Duodenal mucosa (tissue), 2 donors: Measurements from ENCODE around the gene TRMT1.

Source experiments
- H3K27ac ChIP-seq: one replicate; pipeline ENCODE4 v1.7.0; 2013; ENCODE audit warnings: low read depth, low read length
- H3K27me3 ChIP-seq, 2 donors: one replicate each; pipeline ENCODE4 v1.7.0; 2013; ENCODE audit warnings: low read length in 2 of 2, control low read depth in 1 of 2; ENCODE audit not compliant: insufficient read depth in 2 of 2, control insufficient read depth in 1 of 2
- H3K36me3 ChIP-seq, 2 donors: one replicate each; pipeline ENCODE4 v1.7.0; 2013; ENCODE audit warnings: low read length in 2 of 2, control low read depth in 1 of 2; ENCODE audit not compliant: insufficient read depth in 2 of 2, control insufficient read depth in 1 of 2
- H3K4me1 ChIP-seq, 2 donors: one replicate each; pipeline ENCODE4 v1.7.0; 2013; ENCODE audit warnings: low read length in 2 of 2, control low read depth in 1 of 2; ENCODE audit not compliant: insufficient read depth in 2 of 2, control insufficient read depth in 1 of 2
- H3K4me3 ChIP-seq, 2 donors: one replicate each; pipeline ENCODE4 v1.7.0; 2013; ENCODE audit warnings: low read length in 2 of 2, low read depth in 1 of 2
- H3K9ac ChIP-seq, 2 donors: one replicate each; pipeline ENCODE4 v1.7.0; 2013; ENCODE audit warnings: low read length in 2 of 2, low read depth in 1 of 2
- H3K9me3 ChIP-seq, 2 donors: one replicate each; pipeline ENCODE4 v1.7.0; 2013; ENCODE audit warnings: low read length in 2 of 2, control low read depth in 1 of 2; ENCODE audit not compliant: control insufficient read depth in 1 of 2

Gene TRMT1

DNA sequence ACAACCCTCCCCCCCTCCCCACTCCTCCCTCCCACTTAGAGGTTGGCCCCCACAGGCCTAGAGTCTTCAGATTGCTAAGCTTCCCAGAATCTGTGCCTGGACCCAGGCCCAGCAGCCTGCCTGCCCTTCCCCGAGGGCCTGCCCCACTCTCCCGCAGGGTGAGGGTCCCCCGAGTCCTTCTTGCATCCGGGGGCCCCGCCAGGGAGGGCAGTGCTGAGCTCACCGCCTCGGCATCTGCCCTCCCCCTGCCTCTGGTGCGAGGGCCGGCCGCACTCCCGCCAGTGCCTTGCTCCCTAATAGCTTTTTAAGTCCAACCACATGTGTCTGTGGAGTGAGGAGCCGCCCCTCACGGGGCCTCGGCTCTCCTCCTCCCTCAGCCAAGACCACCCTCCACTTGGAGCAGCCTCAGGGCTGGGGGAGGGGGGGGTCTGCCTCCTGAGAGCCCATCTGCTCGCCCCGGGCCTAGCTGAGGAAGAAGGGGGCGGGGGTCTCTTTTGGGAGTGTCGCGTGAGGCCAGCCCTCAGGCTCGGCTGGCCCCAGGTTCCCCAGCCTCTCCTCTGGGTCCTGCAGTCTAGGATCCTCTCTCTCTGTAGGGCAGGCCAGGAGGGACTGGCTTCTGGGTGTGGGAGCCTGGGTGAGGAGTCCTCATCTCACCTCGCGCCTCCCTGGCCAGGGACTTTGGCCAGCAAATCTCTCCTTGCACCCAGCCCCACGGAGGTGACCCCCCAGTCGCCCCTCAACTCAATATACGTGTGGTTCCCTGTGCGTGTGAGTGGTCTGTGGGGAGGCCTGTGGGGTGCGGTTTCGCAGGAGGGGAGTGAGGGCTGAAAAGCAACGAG is 61.1 kb downstream of the TRMT1 start:
- Histone ChIP-seq H3K9me3 (no peaks in the 10 kb centered on the region), H3K27ac (peak overlapping the region; percentile 58), H3K36me3 (no peaks in the 10 kb centered on the region), H3K4me3 (peak overlapping the region; percentile 5 to 38), H3K4me1 (peaks cover 76 to 78% of the 10 kb centered on the region in 2 donors), H3K9ac (peak overlapping the region; percentile 20 to 27), H3K27me3 (no peaks in the 10 kb centered on the region)
